Left lung (tissue), 10 donors: Measurements from ENCODE around the gene MBP. TPM values are rescaled to one million over a fixed set of nuclear protein-coding genes. Genes with fewer than 3 reads are reported as not detected.

Source experiments
- ATAC-seq: fragments of 200-7000 bp; cut with Tn5 transposase; one replicate; pipeline ENCODE4 v1.9.1; 2020; ENCODE audit warnings: moderate library complexity
- DNase-seq, 4 donors: peaks; one replicate each; pipeline ENCODE4 v3.0.0-alpha.2; 2013 to 2020
- H3K27ac ChIP-seq, 2 donors: fragments of 200-600 bp; sonication (generic) in 1 of 2; one replicate each; pipeline versions ENCODE4 v1.5.0 to v1.8.0; 2020 to 2021
- H3K27me3 ChIP-seq, 2 donors: fragments of 200-600 bp; sonication (generic) in 1 of 2; one replicate each; pipeline versions ENCODE4 v1.5.0 to v1.8.0; 2020 to 2021
- H3K36me3 ChIP-seq, 2 donors: fragments of 200-600 bp; sonication (generic) in 1 of 2; one replicate each; pipeline versions ENCODE4 v1.5.0 to v1.8.0; 2020 to 2021
- H3K4me1 ChIP-seq, 2 donors: fragments of 200-600 bp; one replicate each; pipeline ENCODE4 v1.8.0; 2021
- H3K4me3 ChIP-seq, 2 donors: fragments of 200-600 bp; sonication (generic) in 1 of 2; one replicate each; pipeline versions ENCODE4 v1.5.0 to v1.8.0; 2020 to 2021; ENCODE audit warnings: mild to moderate bottlenecking in 1 of 2
- H3K9me3 ChIP-seq, 2 donors: fragments of 200-600 bp; sonication (generic) in 1 of 2; one replicate each; pipeline versions ENCODE4 v1.5.0 to v1.8.0; 2020 to 2021
- CTCF ChIP-seq, 2 donors: fragments of 200-600 bp; sonication (generic) in 1 of 2; IDR thresholded peaks; one replicate each; pipeline versions ENCODE4 v1.5.0 to v1.8.0; 2021; ENCODE audit warnings: antibody characterized with exemption in 2 of 2
- intact Hi-C, 2 donors: fragments of 100-400 bp; cut with DNase I; formaldehyde crosslinking; loops; one replicate each; pipeline versions ENCODE4 v1.11.2 to v1.14.2; 2022
- polyA plus RNA-seq, 6 donors: library from polyadenylated mRNA; unstranded; fragments of 120-200 nt; gene quantifications; one replicate each; pipeline ENCODE4 v1.2.1, GENCODE V29; 2013; ENCODE audit not compliant: insufficient read length in 6 of 6
- total RNA-seq, 2 donors: library from RNA; stranded (reverse); fragmentation: NEBNext Ultra II Directional; extraction: Animal tissue kit (Norgen Biotek cat#: 25700); gene quantifications; one replicate each; pipeline ENCODE4 v1.2.1, GENCODE V29; 2021
- donor health status: DM: no; HTN: yes; CAD: no.
- donor health status: DM: no; HTN: no; CAD: no.

MBP gene
- total and polyA plus RNA-seq, 8 donors = 8.8 to 56.7 (median 10.8) TPM

GRCh38 chr18:77007251-77007650 is 125.3 kb downstream of the MBP start:
- Histone ChIP-seq H3K9me3 (no peaks in the 10 kb centered on the region), H3K27me3 (no peaks in the 10 kb centered on the region), H3K36me3 (peaks cover 0 to 18% of the 10 kb centered on the region in 2 donors), H3K4me3 (no peak overlapping the region), H3K27ac (peak overlapping the region in 1 of 2 donors; percentile 67), H3K4me1 (peaks cover 0 to 38% of the 10 kb centered on the region in 2 donors)
- intact Hi-C loops = loop anchor here in 1 of 2 donors (5.0 kb wide), 1 partner anchor 45 kb away; no protein-coding TSS in a partner anchor
- no peak for ATAC-seq
- peak in 1 of 4 donors; percentile 64 for DNase-seq
- TF ChIP-seq CTCF (IDR thresholded peaks at IDR 0.05) = no peak

DNA sequence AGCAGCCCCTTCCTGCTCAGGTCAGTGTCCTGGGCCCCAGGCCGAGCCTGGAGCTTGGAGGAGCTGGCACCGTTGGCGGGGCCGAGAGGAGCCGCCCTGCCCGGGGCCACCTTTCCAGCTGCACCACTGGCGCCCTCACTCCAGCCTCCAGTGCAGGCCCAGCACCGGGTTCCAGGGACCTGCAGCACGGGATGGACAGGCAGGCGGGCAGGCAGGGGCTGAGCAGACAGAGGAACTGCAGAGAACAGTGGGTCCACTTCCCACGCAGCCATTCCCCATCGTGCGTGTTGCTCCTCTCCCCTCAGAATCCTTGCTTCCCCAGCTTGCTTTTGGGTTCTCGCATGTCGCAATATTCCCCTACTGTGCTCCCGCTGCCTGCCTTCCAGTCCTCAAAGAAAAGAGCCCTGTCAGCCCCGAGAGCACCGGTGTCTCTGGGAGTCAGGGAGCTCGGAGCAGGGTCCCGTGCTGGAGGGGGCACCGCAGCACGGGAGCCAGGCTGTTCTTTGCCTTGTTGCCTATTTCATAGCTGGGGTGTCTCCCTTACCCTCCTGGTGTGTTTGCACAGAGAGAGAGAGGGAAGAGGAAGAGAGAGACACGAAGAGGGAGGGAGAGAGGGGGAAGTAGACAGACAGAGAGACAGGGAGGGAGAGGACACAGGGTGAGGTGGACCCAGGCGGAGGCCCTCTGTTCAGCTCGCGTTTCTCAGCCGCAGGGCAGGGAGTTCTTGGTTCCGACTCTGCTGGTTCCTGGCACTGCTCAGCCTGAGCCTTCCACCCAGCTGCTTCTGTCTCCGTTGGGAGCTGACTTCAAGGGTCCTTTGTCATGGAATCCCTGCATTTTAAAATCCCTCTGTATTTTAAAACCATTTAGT is 126.0 kb downstream of the MBP start:
- H3K27me3 ChIP-seq = no peaks in the 10 kb centered on the region
- peaks cover 0 to 18% of the 10 kb centered on the region in 2 donors for H3K36me3 ChIP-seq
- no peak overlapping the region for H3K4me3 ChIP-seq
- H3K4me1 ChIP-seq = peaks cover 0 to 38% of the 10 kb centered on the region in 2 donors
- ATAC-seq (peak; percentile 74), DNase-seq (peak in 1 of 4 donors; percentile 82)
- H3K27ac ChIP-seq = peak overlapping the region; percentile 13 to 67
- intact Hi-C loops = loop anchor here in 1 of 2 donors (5.0 kb wide), 1 partner anchor 46 kb away; no protein-coding TSS in a partner anchor
- TF ChIP-seq CTCF (IDR thresholded peaks at IDR 0.05) = no peak
- H3K9me3 ChIP-seq = no peaks in the 10 kb centered on the region

DNA sequence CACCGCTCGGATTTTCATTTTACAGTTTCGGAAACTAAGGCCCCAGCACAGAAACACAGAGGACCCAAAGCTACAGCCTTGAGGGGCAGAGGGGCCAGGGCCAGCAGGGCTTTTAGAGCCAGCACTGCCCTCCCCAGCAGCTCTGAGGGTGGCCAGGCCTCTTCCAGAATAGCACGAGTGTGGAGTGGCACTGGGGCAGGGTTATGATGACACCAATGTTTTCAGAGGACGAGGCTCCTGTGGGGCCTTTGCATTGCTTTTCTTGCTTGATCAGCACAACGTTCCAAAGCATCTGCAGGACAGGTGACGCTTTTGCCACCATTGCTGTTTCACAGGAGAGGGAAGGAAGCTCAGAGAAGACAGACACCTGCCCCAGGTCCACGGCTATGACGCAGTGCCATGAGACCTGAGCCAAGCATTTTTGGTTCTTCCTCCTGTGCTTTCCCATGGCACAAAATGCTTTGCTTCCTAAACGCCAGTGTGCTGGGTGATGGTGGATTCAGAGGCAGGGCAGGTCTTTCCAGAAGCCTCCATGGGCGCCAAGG is 126.9 kb downstream of the MBP start:
- no peaks in the 10 kb centered on the region for H3K27me3 ChIP-seq
- DNase-seq = no peak
- intact Hi-C loops = loop anchor here in 1 of 2 donors (5.0 kb wide), 1 partner anchor 47 kb away; no protein-coding TSS in a partner anchor
- H3K36me3 ChIP-seq = peaks cover 0 to 18% of the 10 kb centered on the region in 2 donors
- no peaks in the 10 kb centered on the region for H3K9me3 ChIP-seq
- ATAC-seq = no peak
- H3K27ac ChIP-seq = peak overlapping the region in 1 of 2 donors; percentile 82
- no peak overlapping the region for H3K4me3 ChIP-seq
- H3K4me1 ChIP-seq = peaks cover 0 to 41% of the 10 kb centered on the region in 2 donors
- TF ChIP-seq CTCF (IDR thresholded peaks at IDR 0.05) = no peak

DNA sequence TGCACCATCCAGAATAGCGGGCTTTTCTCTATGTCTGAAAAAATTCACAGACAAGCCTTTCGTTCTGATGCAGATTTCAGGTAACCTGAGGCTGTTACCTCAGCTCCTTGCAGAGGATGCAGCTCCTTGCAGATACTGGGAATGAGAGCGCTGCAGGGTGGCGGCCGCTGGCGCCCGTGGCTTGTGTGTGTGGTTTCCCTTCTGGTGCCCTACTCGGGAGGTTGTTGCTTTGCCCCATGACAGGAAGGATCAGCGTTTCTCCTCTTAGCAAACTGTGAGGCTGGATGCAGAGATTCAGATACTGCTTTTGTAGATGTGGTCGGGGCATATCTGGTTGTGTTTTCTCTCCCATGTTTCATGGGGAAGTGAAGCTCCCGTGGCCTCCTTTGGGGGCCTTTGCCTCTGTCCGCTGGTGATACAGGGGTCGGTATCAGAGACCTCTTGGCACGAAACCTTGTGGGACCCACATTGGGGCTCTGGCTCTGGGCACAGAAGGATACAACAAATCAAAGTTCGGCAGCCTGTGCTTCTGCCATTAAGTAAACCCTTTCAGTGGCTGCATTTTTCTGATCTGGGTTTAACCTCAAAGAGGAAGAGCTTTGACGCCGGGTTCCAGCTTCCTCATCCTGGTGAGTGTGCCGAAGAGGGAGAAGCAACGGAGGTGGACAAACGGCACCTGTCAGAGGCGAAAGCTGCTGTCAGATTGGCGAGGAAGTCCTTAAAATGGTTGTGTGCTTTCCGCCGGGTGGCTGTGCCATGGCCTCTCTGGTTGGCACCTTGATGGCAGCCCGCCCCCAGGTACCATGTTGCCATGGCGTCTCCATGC is 127.8 kb downstream of the MBP start:
- Histone ChIP-seq H3K36me3 (peaks cover 0 to 17% of the 10 kb centered on the region in 2 donors), H3K4me3 (peak overlapping the region in 1 of 2 donors; percentile 8), H3K27me3 (no peaks in the 10 kb centered on the region), H3K9me3 (no peaks in the 10 kb centered on the region), H3K27ac (peak overlapping the region; percentile 33 to 82), H3K4me1 (peaks cover 0 to 46% of the 10 kb centered on the region in 2 donors)
- no peak for TF ChIP-seq CTCF (IDR thresholded peaks at IDR 0.05)
- DNase-seq = peak in 1 of 4 donors; percentile 80
- ATAC-seq = peak; percentile 13
- intact Hi-C loops = loop anchor here in 1 of 2 donors (5.0 kb wide), 1 partner anchor 48 kb away; no protein-coding TSS in a partner anchor
